ENCODE results near the gene PDIA6.

The PDIA6 gene, protein sequence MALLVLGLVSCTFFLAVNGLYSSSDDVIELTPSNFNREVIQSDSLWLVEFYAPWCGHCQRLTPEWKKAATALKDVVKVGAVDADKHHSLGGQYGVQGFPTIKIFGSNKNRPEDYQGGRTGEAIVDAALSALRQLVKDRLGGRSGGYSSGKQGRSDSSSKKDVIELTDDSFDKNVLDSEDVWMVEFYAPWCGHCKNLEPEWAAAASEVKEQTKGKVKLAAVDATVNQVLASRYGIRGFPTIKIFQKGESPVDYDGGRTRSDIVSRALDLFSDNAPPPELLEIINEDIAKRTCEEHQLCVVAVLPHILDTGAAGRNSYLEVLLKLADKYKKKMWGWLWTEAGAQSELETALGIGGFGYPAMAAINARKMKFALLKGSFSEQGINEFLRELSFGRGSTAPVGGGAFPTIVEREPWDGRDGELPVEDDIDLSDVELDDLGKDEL

DNA sequence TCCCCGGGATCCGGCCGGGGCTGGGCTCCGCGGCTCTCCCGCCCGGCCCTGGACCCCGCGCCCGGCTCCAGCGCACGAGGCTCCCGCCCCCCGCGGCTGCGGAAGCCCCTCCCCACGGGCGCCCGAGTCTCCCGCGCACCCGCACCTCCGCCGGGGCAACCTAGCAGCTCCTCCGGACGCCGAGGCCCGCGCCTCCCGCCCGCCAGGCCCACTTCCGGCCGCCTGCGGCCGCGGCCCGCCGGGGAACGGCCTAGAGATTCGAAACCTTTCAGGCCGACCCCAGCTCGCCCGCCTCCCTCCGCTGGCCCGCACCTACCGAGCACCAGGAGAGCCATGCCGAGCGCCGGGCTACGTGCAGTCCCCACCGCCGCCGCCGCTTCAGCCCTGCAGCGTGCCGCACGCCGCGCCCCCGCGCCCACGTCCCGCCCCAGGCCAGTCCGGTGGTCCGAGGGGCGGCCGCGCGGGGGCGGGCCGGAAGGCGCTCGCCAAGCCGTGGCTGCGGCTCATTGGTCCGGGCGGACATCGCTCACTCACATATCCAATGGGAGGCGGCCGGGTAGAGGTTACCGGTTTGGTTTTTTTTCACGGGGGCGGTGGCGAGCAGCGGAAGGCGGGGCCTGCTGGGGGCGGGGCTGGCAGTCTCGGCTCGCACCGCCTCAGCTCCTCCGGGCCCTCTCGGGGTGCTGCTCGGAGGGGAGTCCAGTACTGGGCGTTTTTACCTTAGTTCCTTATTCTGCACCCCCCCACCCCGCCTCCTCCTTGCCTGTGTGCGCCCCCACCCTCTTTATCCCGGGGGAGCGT, at the start of gene PDIA6:
TSS of gene PDIA6 (minus strand) at position 424 of the 801 bp plus-strand sequence. CDS start at position 335, 89 bp downstream.
- DNase-seq, result peak; percentile 92

GRCh38 chr2:10862330-10862729, 49.7 kb upstream of the PDIA6 start:
- DNase-seq, result no peak

DNA sequence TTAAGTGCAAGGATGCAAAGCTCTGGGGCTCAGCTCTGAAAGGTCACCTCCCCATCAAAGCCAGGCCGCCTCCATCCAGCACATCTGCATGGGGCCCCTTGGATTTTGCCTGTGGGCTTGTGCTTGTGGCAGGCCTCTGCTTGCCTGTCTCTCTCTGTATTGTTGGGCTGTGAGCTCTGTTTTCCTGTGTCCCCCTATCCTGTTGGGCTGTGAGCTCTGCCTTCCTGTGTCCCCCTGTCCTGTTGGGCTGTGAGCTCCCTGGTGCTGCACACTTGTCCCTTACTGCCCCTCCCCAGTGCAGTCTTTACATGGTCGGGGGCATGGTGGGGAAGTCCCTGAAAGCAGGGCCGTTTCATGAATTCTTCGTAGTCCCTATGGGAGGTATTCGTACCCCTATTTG, 49.2 kb upstream of the PDIA6 start:
- no peak for DNase-seq

- no peak for DNase-seq
These were observed 48.3 kb upstream of the PDIA6 start for GRCh38 chr2:10860814-10861325.

- no peak for DNase-seq
These were observed 47.7 kb upstream of the PDIA6 start for GRCh38 chr2:10860081-10860813.

DNA sequence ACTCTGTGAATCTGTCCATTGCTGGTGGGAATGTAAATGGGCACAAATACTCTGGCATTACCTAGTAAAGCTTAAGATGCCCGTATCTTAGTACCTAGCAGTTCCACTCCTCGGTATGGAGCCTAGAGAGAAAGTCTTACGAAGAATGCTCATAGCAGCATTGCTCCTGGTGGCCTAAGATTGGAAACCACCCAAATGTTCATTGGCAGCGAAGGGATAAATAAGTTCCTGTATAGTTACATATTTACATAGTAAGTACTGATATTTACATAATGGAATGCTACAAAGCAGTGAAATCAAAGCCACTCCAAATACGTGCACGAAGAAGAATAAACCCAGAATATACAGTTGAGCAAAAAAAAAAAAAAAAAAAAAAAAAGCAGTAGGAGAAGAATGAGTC, 46.7 kb upstream of the PDIA6 start:
- DNase-seq, result no peak

DNA sequence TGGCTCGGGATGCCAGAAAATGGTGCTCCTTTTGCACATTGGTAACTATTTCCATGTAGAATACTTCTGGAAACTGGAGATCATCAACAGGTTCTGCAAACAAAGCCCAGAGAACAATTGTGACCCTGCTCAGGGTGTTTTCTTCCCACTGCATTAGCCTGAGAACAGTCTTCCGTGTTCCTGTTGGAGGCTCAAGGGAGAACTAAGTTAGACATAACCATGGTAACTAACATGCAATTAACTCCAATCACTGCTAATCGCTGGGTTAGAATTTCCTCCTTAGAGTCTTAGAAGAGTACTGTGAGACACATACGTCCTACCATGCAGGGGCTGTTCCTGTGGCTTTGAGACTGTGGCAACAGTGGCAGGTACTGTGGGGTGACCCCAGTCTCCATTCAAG, 36.0 kb upstream of the PDIA6 start:
- no peak for DNase-seq

GRCh38 chr2:10847008-10847407, 34.4 kb upstream of the PDIA6 start:
- no peak for DNase-seq

DNA sequence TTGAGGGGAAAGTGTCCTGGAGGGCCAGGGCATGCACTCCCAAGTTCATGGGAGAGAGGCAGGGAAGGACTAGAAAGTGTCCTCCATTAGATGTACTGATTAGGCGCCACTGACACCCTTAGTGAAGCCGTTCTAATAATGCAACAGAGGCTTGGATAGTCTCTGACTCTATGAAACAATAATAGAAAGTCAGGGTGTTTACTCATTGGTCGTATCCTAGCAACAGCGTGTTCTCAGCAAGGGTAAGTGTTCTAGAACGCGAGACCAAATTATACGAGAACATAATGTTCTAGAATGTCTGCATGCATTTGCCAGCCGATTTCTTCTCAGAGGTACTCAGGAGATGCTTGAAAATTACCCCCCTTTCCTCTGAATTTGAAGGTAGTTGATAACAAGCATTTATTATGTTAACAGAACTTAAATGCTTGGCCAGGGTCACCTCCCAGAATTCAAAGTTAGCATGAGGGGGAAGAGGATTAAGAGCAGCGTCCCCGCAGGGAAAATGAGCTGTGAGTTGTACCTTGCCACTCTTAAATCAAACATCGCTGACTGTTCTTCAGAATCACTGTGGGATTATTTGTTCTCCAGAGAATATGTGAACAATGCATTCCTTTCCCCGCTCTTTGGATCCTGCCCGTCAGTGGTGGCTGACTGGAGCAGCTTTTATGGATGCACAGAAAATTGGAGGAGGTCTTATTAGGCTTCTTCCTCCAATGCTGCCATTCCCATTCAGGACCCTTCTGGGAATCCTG, 33.7 kb upstream of the PDIA6 start:
- DNase-seq, result no peak

GRCh38 chr2:10845640-10846039, 33.1 kb upstream of the PDIA6 start:
- DNase-seq, result no peak

GRCh38 chr2:10844097-10844496, 31.5 kb upstream of the PDIA6 start:
- no peak for DNase-seq

DNA sequence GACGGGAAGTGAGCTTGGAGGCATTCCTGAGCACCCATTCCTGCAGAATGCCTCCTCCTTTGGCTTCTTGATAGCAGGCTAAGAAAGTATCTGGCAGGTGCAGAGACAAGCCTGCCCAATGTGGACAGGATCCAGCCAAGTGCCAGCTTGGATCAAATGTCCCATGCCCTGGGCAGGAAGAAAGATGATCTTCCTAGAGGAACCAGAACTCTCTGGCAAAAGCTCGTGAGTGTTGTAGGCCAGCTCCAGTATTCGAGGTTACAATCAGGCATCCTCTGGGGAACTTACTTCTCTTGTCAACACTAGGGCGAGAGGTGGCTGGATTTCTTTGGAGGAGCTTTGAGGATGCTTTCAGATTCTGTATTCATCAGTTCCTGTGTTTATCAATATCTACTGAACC, 29.9 kb upstream of the PDIA6 start:
- no peak for DNase-seq

DNA sequence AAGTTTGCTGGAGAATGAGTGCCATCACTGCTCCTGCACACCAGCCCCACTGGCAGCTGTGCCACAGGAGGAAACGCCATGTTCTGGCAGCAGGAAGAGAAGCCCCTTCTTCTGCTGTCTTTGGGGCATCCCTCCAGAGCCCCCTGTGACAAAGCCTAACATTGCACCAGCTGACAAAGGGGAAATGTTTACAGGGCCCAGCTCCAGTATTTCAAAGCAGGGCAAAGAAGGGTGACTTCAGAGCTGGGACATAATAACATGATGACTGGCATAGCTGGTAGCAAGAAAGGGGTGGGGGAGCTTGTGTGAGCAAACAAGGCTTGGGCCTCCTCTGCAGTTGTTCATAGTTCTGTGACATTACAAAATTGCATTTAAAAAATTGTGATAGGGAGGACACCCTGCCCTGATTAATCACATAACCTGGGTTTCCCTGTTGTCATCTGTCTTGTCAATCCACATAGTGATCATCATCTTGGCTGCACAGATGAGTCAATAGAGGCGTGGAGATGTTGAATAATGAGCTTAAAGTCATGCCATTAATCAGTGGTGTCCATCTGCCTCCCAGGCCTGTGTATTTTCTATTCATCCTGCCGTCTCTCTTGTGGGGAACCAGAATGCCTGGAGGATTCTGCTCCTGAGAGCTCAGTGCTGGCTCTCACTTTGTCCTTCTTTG, 29.1 kb upstream of the PDIA6 start:
- DNase-seq, result no peak

DNA sequence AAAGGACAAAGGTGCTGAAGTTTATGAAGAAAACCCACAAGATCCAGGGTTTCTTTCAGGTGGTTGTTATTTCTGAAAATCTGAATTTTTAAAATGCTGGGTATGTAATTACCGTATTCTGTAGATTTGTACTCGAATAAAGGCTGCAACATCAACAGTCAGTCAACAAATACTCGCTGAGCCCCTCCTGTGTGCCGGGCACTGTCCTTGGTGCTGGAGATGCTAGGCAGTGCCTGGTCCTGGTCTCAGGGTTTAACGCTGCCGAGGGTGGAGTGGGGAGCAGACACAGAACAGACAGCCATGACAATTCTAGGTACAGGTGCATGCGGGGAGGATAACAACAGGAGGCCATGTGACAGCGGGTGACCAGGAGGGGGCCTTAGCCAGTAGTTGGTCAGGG, 27.2 kb upstream of the PDIA6 start:
- peak; percentile 17 to 37 for DNase-seq

- DNase-seq, result no peak
These were observed 26.1 kb upstream of the PDIA6 start for GRCh38 chr2:10838734-10839133.

DNA sequence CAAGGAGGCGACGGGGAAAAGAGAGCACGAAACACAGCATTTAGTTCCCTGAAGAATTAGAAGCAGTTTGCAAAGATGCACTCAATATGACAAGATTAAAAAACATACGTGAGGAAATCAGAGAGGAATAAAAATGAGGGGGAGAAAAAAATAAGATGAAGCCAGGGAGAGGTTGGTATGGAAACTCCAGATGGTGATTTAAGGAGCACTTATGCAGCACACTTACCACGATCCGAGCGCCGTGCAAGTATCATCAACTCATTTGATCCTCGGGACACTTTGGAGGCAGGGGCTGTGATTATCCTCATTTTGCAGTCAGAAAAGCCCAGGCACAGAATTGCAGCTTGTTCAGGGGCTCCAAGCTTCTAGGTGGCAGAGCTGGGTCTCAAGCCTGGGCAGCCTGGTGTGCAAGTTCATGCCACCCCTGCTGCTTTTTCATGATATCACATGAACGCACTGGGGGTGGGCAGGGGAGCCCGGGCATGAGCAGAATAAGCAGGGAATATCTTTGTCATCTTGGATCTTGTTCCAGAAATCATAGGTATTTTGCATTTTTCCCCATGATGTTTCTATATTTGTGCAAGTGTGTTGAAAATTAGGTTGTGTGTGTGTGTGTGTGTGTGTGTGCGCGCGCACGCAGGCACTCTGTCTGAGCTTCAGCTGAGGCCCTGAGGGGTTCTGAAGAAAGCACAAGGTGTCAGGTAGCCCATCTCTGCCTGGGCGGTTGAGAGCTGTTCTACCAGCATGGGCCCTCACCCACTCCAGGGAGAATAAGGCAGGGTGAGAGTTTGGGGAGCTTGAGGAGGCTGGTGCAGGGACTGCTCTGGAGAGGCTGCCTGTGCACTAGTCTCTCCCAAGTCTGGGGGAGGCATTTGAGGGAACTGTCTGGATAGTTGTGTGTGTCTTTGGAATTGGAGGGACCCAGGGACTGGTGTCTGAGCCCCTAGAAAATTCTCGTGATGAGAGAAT, 25.0 kb upstream of the PDIA6 start:
- DNase-seq, result no peak

- peak; percentile 42 to 47 for DNase-seq
These were observed 22.7 kb upstream of the PDIA6 start for GRCh38 chr2:10835052-10835970.

DNA sequence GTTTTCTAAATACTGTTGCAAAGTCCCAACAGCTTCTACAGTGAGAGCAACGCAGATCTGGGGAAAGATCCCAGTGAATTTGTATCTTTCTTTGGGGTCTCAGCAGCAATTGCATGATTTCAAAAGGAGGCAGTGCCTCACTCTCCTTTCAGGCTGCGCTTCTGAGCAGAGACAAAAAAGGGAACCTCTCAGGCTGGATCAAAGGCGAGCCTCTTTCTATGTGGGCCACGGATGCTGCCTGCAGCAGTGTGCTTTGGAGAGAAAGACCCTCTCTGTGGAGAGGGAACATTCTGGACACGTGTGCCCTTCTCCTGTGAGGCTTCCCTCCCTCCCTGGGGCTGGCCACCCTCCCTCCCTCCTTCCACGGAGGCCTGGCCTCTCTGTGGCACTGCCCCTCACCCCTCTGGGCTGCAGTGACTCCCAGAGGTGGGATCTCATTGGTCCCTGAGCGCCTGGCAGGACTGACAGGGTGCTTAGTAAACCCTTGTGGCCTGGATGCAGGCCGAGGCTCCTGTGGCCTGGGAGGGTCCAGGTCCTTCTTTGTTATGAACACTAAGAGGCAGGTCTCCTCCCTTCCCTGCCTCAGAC, 21.6 kb upstream of the PDIA6 start:
- DNase-seq, result peak; percentile 30 to 57

DNA sequence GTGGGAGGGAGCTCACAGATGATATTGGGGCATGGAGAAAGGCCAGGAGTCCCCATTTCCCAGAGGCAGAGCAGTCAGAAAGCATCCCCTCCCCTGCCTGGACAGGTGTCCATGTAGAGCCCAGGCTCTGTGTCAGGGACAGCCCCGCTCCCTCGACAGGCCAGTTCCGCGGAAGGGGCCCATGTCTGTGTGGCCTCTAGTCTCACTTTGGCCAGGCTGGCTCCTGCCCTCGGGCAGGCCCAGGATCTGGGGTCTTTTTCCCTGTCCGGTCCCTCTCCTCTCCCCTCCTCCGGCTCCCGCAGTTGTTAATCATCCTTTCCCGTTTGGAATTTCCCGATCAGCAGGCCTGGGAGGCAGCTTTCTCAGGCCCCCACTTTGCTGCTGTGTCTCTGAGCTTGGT, 20.4 kb upstream of the PDIA6 start:
- DNase-seq, result no peak

All from Kasumi-1 (cell line).